ENCODE results near the gene PRPS1L1.
A peak's percentile ranks its signal among the peaks of the same experiment; 100 is the strongest.

Gene PRPS1L1

DNA sequence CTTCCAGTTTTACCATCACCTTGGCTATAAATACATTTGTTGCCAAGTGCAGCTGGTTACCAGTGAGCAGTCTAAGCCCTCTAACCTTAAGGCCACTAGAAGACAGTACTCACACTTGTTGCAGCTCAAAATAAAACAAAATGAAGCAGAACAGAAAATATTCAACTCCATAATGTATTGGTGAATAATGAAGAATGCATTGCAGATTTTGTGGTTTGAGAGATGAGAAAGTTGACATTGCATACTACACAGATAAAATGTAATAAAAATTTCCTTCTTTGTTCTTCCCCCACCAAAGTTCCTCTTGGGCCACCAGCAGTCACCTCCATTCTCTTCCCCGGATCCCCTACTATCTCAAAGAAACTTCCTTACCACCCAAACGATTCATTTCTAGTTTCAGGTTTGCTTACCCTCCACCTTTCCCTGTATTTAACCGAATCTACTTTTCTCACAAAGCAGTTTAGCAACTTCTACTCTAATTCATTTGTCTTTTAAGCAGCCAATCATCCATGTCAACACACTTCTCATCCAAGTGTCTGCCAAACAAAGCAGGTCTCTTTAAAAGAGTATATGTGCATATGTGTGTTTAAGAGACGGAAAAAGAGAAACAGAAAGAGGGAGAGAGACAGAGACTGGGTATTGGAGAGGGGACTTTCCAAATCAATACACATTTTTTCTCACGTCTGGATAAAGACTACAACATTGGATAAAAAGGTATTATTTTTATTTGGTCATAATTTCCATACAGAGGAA is 35.7 kb upstream of the PRPS1L1 start:
- Histone ChIP-seq H3K9me3 (ENCODE audit: insufficient read depth, low read depth, low read length) (no peaks in the 10 kb centered on the region), H3K14ac (ENCODE audit: low read length) (no peak overlapping the region), H3K4ac (ENCODE audit: low read depth, low read length) (no peak overlapping the region), H4K8ac (ENCODE audit: low read depth, low read length) (no peak overlapping the region), H4K91ac (ENCODE audit: low read depth, low read length) (no peak overlapping the region), H3K79me1 (ENCODE audit: low read length) (no peaks in the 10 kb centered on the region), H2AFZ (ENCODE audit: insufficient read depth, low read length, poor library complexity) (no peak overlapping the region), H3K27ac (ENCODE audit: low read depth, low read length) (no peak overlapping the region), H3K23ac (ENCODE audit: low read length) (no peak overlapping the region), H3K4me2 (ENCODE audit: low read length) (no peak overlapping the region), H3K27me3 (ENCODE audit: insufficient read depth, low read length) (no peaks in the 10 kb centered on the region), H2BK120ac (ENCODE audit: insufficient read depth, low read length, poor library complexity) (no peak overlapping the region), H3K4me3 (ENCODE audit: low read depth, low read length) (no peak overlapping the region), H2AK5ac (ENCODE audit: low read length) (no peak overlapping the region), H3K18ac (ENCODE audit: low read length) (no peak overlapping the region), H4K12ac (ENCODE audit: low read depth, low read length) (no peak overlapping the region), H3K4me1 (ENCODE audit: control insufficient read depth in 1 of 2, insufficient read depth in 2 of 2, low read length in 2 of 2) (no peaks in the 10 kb centered on the region), H2BK5ac (ENCODE audit: low read depth, low read length, poor library complexity) (no peak overlapping the region), H3K79me2 (ENCODE audit: control insufficient read depth, insufficient read depth, low read length, poor library complexity) (no peaks in the 10 kb centered on the region), H3K9ac (ENCODE audit: low read length) (no peak overlapping the region), H3K36me3 (ENCODE audit: control insufficient read depth in 1 of 2, insufficient read depth in 2 of 2, low read length in 2 of 2) (no peaks in the 10 kb centered on the region), H2BK12ac (ENCODE audit: low read length) (no peak overlapping the region)
- no peak for DNase-seq
- no CpG with 5 or more reads among the region's 5 CpGs for WGBS (ENCODE audit: extremely low coverage, insufficient coverage, insufficient read length)

DNA sequence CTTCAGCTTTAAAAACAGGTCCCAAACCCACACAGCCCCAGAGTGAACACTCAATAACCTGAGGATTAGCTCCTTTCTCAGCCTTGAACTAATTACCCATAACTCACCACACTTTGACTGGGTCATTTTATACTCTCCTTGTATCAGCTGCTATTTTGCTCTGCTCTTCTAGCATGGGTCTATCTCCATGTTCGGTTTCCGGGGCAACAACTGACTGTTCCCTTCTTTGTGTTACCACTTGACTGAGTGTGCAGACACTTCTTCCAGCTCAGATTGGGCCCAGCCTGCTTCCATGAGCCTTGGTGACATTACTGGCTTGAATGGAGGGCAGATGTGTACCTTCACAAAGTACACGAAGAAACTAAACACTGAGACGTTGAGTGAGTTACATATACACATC is 31.5 kb upstream of the PRPS1L1 start:
- WGBS (ENCODE audit: extremely low coverage, insufficient coverage, insufficient read length), result no CpG with 5 or more reads among the region's 4 CpGs
- H3K14ac ChIP-seq (ENCODE audit: low read length), result no peak overlapping the region
- DNase-seq, result no peak
- no peak overlapping the region for H2BK120ac ChIP-seq (ENCODE audit: insufficient read depth, low read length, poor library complexity)
- no peak overlapping the region for H4K91ac ChIP-seq (ENCODE audit: low read depth, low read length)
- no peak overlapping the region for H2AFZ ChIP-seq (ENCODE audit: insufficient read depth, low read length, poor library complexity)
- no peak overlapping the region for H2BK12ac ChIP-seq (ENCODE audit: low read length)
- H3K79me1 ChIP-seq (ENCODE audit: low read length), result no peaks in the 10 kb centered on the region
- no peak overlapping the region for H2BK5ac ChIP-seq (ENCODE audit: low read depth, low read length, poor library complexity)
- no peak overlapping the region for H3K4ac ChIP-seq (ENCODE audit: low read depth, low read length)
- no peak overlapping the region for H3K27ac ChIP-seq (ENCODE audit: low read depth, low read length)
- H3K4me3 ChIP-seq (ENCODE audit: low read depth, low read length), result no peak overlapping the region
- H3K9me3 ChIP-seq (ENCODE audit: insufficient read depth, low read depth, low read length), result no peaks in the 10 kb centered on the region
- no peaks in the 10 kb centered on the region for H3K4me1 ChIP-seq (ENCODE audit: control insufficient read depth in 1 of 2, insufficient read depth in 2 of 2, low read length in 2 of 2)
- no peaks in the 10 kb centered on the region for H3K27me3 ChIP-seq (ENCODE audit: insufficient read depth, low read length)
- no peak overlapping the region for H3K23ac ChIP-seq (ENCODE audit: low read length)
- no peaks in the 10 kb centered on the region for H3K79me2 ChIP-seq (ENCODE audit: control insufficient read depth, insufficient read depth, low read length, poor library complexity)
- no peak overlapping the region for H3K4me2 ChIP-seq (ENCODE audit: low read length)
- no peak overlapping the region for H4K12ac ChIP-seq (ENCODE audit: low read depth, low read length)
- H3K9ac ChIP-seq (ENCODE audit: low read length), result no peak overlapping the region
- H3K36me3 ChIP-seq (ENCODE audit: control insufficient read depth in 1 of 2, insufficient read depth in 2 of 2, low read length in 2 of 2), result no peaks in the 10 kb centered on the region
- H4K8ac ChIP-seq (ENCODE audit: low read depth, low read length), result no peak overlapping the region
- H2AK5ac ChIP-seq (ENCODE audit: low read length), result no peak overlapping the region
- no peak overlapping the region for H3K18ac ChIP-seq (ENCODE audit: low read length)

DNA sequence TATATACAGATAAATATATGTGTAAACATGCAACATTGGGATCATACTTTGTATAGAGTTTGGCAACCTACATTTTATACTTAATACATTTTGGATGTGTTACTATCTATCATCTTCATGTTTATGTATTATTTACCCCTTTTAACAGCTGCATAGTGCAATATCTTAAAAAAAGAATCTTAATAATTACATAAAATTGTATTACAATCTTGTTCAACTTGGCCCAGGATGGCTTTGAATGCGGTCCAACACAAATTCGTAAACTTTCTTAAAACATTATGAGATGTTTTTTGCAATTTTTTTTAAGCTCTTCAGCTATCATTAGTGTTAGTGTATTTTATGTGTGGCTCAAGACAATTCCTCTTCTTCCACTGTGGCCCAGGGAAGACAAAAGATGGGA is 26.3 kb upstream of the PRPS1L1 start:
- H2BK5ac ChIP-seq (ENCODE audit: low read depth, low read length, poor library complexity), result no peak overlapping the region
- no peaks in the 10 kb centered on the region for H3K79me2 ChIP-seq (ENCODE audit: control insufficient read depth, insufficient read depth, low read length, poor library complexity)
- no peak overlapping the region for H3K14ac ChIP-seq (ENCODE audit: low read length)
- H2BK12ac ChIP-seq (ENCODE audit: low read length), result no peak overlapping the region
- no peak overlapping the region for H3K9ac ChIP-seq (ENCODE audit: low read length)
- DNase-seq, result no peak
- H3K36me3 ChIP-seq (ENCODE audit: control insufficient read depth in 1 of 2, insufficient read depth in 2 of 2, low read length in 2 of 2), result no peaks in the 10 kb centered on the region
- H3K4me3 ChIP-seq (ENCODE audit: low read depth, low read length), result no peak overlapping the region
- no peak overlapping the region for H3K4me2 ChIP-seq (ENCODE audit: low read length)
- H4K12ac ChIP-seq (ENCODE audit: low read depth, low read length), result no peak overlapping the region
- no peaks in the 10 kb centered on the region for H3K4me1 ChIP-seq (ENCODE audit: control insufficient read depth in 1 of 2, insufficient read depth in 2 of 2, low read length in 2 of 2)
- H3K18ac ChIP-seq (ENCODE audit: low read length), result no peak overlapping the region
- no peaks in the 10 kb centered on the region for H3K27me3 ChIP-seq (ENCODE audit: insufficient read depth, low read length)
- WGBS (ENCODE audit: extremely low coverage, insufficient coverage, insufficient read length), result no CpG with 5 or more reads among the region's 2 CpGs
- H3K79me1 ChIP-seq (ENCODE audit: low read length), result no peaks in the 10 kb centered on the region
- no peak overlapping the region for H2AK5ac ChIP-seq (ENCODE audit: low read length)
- no peaks in the 10 kb centered on the region for H3K9me3 ChIP-seq (ENCODE audit: insufficient read depth, low read depth, low read length)
- H3K23ac ChIP-seq (ENCODE audit: low read length), result no peak overlapping the region
- H3K27ac ChIP-seq (ENCODE audit: low read depth, low read length), result no peak overlapping the region
- H3K4ac ChIP-seq (ENCODE audit: low read depth, low read length), result no peak overlapping the region
- H4K8ac ChIP-seq (ENCODE audit: low read depth, low read length), result no peak overlapping the region
- H4K91ac ChIP-seq (ENCODE audit: low read depth, low read length), result no peak overlapping the region
- no peak overlapping the region for H2BK120ac ChIP-seq (ENCODE audit: insufficient read depth, low read length, poor library complexity)
- H2AFZ ChIP-seq (ENCODE audit: insufficient read depth, low read length, poor library complexity), result no peak overlapping the region

DNA sequence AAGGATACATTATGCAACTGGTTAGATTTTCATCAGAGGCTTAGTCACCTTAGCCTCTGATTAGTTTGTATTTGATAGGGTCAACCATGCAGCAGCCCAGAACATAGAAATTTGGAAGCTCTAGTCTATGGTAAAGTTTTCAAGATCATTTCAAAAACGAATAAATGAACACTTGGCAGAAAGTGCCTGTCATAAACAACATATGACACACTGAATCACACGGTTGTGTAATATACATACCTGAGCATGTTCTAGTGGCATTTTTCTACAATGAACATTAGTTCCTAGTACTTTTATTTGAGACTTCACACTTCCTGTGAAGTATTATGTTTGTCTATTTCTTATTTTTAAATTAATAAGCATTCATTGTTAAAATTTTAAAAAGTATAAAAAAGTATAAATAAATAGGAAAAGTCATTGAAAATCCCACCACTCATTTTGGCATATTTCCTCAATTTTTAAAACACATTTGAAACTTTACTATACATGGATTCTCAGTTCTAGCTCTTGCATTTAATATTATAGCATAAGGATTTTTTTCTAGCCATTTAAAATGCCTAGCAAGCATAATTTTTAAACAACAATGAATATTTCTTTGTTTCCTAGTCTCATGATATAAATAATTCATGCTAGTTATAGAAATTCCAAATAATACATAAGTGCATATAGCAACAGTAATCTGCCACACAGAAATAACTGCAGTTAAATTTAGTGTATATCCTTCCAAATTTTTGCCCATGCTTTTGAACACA is 25.7 kb upstream of the PRPS1L1 start:
- Histone ChIP-seq H2AFZ (ENCODE audit: insufficient read depth, low read length, poor library complexity) (no peak overlapping the region), H4K8ac (ENCODE audit: low read depth, low read length) (no peak overlapping the region), H3K27me3 (ENCODE audit: insufficient read depth, low read length) (no peaks in the 10 kb centered on the region), H2AK5ac (ENCODE audit: low read length) (no peak overlapping the region), H3K23ac (ENCODE audit: low read length) (no peak overlapping the region), H3K36me3 (ENCODE audit: control insufficient read depth in 1 of 2, insufficient read depth in 2 of 2, low read length in 2 of 2) (no peaks in the 10 kb centered on the region), H2BK120ac (ENCODE audit: insufficient read depth, low read length, poor library complexity) (no peak overlapping the region), H3K4me2 (ENCODE audit: low read length) (no peak overlapping the region), H3K4me1 (ENCODE audit: control insufficient read depth in 1 of 2, insufficient read depth in 2 of 2, low read length in 2 of 2) (no peaks in the 10 kb centered on the region), H2BK5ac (ENCODE audit: low read depth, low read length, poor library complexity) (no peak overlapping the region), H3K4ac (ENCODE audit: low read depth, low read length) (no peak overlapping the region), H3K4me3 (ENCODE audit: low read depth, low read length) (no peak overlapping the region), H4K91ac (ENCODE audit: low read depth, low read length) (no peak overlapping the region), H4K12ac (ENCODE audit: low read depth, low read length) (no peak overlapping the region), H3K9me3 (ENCODE audit: insufficient read depth, low read depth, low read length) (no peaks in the 10 kb centered on the region), H3K9ac (ENCODE audit: low read length) (no peak overlapping the region), H3K14ac (ENCODE audit: low read length) (no peak overlapping the region), H3K79me2 (ENCODE audit: control insufficient read depth, insufficient read depth, low read length, poor library complexity) (no peaks in the 10 kb centered on the region), H3K18ac (ENCODE audit: low read length) (no peak overlapping the region), H2BK12ac (ENCODE audit: low read length) (no peak overlapping the region), H3K79me1 (ENCODE audit: low read length) (no peaks in the 10 kb centered on the region), H3K27ac (ENCODE audit: low read depth, low read length) (no peak overlapping the region)
- WGBS (ENCODE audit: extremely low coverage, insufficient coverage, insufficient read length), result no CpG with 5 or more reads among the region's 2 CpGs
- peak; percentile 0 to 65 for DNase-seq
